GM18511 (cell line): ENCODE data around the gene C11orf86.

Source experiments
- ATAC-seq: cut with Tn5 transposase; IDR thresholded peaks from one replicate; pipeline ENCODE4 v1.9.1; 2021; ENCODE audit warnings: mild to moderate bottlenecking, moderate library complexity; ENCODE audit not compliant: unreplicated experiment

The C11orf86 gene

DNA sequence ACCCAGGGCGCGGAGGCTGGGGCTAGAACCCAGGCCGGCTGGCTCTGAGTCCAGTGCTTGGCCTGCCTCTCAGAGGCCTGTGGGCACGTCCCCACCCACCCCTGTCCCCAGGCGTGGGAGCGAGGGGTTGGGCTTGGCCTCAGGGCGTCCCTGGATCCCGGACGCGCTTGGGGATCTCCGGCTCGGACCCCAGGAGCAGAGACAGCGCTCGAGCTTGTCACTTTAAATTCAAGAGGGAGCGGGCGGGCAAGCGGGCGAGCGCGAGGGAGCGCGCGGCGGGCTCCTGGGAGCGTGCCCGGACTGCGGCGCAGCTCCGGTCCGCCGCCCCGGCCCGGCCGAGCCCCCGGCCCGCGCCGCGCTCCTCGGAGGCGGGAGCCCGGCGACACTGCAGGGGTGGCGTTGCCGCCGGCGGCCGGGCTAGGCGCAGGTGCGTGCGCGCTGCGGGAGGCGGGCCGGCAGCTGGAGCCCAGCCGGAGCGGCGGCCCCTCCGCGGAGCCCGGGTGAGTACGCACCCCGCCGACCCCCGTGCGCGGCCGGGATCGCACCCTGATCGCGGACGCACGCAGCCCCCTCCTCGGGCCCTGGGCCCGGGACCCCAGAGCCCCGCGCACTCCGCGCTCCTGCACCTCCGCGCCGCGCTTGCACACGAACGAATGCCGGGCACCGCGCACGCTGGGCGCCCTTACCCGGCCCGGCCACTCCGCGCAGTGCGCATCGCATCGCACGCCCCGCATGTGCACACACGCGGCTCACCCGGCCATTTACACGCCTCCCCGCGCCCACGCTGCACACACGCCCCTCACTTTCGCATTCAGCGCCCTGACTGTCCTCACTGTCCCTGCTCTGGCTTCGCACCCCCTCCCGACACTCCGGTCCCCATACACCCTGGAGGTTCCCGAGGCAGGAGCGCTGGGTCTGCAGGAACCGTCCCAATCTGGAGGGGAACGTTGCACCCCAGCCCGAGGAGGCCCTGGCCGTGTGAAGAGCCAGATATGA lies 48.2 kb downstream of the C11orf86 start, which contains the start of gene SYT12:
Gene SYT12 (plus strand): TSS at position 174 of the 996 bp plus-strand sequence. CDS start 7,011 bp downstream, outside the sequence.
- no peak for ATAC-seq

DNA sequence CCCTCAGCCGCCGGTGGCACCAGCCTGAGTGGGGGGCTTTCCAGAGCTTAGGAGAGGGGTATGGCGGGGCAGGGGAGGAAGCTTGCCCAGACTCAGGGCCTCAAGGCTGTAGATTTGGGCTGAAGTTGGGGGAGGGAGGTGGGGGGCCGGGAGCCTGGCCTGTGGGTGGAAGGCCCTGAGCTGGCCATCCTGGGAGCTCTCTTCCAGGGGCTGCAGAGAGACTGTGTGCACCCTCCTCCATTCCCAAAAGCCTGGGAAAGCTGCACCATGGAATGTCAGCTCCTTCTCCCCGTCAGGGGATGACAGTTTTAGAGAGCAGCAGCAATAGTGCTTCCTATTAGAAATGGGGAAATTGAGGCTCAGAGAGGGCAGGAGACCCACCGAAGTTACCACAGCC lies 48.9 kb downstream of the C11orf86 start:
- no peak for ATAC-seq

DNA sequence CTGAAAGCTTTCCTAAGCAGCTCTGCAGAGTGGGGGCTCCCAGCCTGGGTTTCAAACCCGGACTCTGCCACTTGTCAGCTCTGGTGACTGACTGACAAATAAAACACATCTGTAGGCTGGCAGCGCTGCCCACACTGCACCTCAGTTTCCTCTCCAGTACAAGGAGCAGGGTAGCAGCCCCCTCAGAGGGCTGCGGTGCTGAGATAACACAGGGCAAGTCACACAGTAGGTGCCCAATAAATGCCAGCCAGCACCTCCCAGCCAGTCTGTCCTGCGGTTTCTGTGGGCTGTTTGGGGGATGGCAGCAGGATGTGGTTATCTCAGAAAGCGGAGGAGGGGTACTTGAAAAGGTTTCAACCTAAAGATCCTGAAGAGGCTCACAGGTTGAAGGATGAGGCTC lies 49.3 kb downstream of the C11orf86 start:
- no peak for ATAC-seq

DNA sequence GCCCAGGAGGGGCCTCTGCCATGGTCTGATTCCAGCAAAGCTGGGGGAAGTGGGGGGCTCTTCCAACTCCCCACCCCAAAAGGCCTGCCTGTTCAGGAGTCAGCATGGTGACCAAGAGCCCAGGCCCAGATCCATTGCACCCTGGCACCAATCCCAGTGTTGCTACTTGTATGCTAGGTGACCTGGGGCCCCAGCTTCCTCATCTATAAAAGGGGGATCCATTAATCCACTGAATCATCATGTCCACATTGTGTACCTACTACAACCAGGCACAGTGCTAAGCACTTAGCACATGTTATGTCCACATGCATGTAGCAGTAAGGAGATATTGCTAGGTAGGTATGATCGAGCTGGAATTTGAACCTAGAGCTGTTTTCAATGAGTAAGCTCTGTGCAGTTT lies 49.9 kb downstream of the C11orf86 start:
- ATAC-seq = no peak

DNA sequence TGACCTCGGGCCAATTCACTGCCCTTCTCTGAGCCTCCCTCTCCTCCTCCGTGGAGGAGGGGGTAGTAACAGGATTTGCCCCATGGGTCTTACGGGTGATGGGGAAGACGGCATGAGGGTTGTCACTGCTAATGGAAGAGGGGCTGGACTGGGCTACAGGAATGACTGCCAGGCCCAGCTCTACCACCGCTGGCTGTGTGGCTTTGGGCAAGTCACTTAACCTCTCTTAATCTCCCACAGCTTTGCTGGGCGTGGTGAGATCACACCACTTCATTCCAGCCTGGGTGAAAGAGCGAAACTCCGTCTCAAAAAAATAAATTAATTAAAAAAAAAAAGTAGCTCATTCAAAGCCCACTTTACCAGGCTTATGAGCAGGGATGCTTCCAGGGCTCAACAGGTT lies 50.6 kb downstream of the C11orf86 start:
- ATAC-seq = no peak
